ENCODE results near the gene INPP4B.
"Not testable (repeated sequence)": the region's sequence is repeated elsewhere in the genome, so short reads cannot be mapped to it uniquely, and the experiment has no call there.

The INPP4B gene

DNA sequence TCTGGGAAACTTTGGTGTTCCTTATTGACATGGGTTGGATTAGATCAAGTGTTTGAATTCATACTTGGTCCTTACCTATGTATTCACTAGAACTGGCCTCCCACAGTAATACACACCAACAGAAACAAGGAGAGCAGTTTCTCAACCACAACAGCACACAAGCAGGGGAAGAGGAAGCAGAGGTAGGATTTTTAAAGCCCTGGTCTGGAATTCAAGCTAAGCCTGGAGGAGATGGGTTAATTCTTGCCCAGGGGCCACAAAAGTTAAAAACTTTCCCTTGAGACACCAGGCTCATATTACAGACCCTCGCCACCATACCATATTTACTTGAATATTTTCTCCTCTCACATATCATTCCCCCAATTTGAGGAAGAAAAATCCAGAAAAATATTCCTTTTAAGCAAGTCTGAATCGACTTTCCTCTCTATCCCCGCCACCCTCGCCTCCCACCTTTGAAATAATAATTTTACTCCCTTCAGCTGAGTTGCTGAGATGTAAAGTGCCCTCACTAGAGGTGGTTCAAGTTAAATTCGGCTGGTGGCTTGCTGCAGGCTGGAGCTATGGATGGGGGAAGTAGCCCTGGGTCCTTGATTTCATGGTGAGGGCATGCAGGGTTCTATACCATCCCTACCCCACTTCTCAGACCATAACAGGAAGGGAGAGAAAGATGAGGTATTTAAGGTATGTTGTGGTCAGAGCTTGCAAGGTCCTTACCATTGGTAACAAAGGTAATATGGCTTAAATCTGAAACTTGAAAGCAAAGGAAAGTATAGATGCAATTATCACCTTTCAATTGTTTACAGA lies 440.2 kb downstream of the INPP4B start:
- no peak for FAIRE-seq

DNA sequence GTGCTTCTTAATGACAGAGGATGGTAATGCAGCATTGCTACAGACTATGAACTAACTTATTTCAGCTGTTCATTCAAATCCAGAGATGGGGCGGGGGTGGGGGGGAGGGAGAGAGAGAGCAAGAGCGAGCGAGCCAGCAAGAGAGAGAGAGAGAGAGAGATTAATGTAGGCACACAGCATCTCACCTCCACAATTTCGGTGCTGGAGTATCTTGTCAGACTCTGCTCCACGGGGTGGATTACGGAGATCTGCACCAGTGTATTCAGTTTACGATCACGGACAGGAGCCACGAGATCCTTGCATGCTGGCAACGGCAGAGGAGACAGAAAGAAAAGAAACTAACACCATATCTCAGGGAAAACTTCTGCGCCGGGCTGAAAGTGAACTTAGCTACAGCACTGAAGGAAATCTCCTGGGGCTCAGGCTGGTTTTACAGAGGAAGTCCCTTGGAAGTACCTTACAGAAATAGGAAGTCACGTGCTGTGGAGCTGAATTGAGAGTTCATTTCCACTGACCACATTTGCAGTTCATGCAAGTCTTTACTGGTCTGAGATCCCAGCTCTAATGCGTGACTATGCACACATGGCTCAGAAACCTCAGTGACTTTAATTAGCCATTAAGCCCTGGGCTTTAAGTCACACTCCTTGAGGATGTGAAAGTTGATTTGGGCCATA lies 440.9 kb downstream of the INPP4B start:
- FAIRE-seq: no peak

DNA sequence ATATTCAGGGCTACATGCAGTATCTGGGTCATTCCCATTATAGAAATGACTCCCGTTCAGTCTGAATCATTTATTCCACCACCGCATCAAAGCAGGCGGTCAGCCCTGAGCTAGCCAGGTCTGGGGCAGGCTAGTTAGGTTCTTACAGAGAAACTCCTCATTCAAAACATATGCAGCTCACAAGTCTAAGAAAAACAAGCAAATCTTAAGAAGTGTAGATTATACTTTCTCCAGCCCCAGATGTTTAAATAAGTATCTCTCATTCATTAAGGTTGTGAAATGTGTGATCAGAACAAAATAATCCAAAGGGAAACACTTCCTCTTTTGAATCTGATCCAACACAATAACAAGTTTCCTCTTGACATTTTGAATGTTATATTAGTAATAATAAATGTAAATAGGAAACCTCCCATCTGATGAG lies 441.9 kb downstream of the INPP4B start:
- no peak for FAIRE-seq

DNA sequence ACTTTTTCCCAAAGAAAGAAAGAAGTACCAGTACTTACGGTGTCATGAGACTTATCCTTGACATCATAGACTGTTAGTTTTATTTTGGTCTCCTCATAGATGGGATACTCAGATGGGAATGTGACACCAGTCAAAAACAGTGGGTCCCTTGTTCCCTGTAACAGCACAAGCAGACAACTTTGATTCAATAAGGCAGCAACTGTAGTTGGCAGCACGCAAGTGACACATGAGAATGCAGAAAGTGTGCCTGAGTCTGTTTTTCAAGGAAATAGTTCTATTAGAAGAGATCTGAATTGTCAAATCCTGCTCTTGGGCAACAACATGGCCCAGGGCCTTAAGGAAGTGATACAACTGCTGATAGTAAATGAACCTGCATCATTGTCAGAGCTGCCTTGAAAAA lies 443.2 kb downstream of the INPP4B start:
- FAIRE-seq: no peak

DNA sequence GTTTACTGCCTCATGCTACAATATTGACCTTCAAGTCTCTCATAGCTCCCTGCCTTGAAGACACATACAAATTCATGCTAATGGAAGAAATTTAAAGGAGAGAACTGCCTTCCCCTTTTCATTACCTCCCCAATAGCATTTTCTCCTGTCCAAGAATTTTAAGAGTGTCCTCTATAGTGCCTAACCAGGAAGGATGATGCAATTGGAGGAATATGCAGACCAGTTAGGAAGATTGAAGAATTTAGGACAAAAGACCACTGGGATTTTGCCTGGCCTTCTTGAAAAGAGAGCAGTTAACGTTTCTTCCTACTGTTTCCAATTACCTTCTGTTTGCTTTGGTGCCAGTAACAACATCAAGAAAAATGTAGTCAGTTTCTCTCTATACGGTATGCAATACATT lies 443.9 kb downstream of the INPP4B start:
- FAIRE-seq: no peak

DNA sequence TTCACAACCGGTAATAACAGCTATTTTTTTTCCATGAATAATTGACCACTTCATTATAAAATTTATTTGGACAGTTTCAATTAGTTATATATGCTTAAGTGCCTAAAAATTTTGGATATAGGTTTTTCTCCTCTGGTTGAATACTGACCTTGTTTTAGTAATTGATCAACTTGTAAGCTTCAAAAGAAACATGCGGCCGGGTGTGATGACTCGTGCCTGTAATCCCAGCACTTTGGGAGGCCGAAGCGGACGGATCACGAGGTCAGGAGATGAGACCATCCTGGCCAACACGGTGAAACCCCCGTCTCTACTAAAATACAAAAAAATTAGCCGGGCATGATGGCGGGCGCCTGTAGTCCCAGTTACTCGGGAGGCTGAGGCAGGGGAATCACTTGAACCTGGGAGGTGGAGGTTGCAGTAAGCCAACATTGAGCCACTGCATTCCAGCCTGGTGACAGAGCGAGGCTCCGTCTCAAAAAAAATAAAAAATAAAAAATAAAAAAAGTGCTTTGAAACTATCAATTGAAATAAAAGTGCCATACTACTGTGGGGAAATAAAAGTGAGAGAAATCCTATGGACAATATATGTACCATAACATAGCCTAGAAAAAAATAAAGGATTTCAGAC lies 448.6 kb downstream of the INPP4B start:
- FAIRE-seq: not testable (repeated sequence)

DNA sequence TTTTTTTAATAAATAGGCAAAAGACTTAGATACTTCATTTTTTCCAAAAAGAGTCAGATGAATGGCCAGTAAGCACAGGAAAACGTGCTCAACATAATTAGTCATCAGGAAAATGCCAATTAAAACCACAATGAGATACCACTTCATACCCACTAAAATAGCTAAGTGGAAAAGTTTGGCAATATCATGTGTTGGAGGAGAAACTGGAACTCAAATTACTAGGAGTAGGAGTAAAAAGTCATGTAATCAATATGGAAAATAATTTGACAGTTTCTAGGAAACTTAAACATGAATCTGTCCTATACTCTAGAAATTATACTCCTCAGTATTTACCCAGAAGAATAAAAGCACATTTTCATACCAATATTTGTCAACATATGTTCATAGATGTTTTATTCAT lies 449.8 kb downstream of the INPP4B start:
- FAIRE-seq: no peak

DNA sequence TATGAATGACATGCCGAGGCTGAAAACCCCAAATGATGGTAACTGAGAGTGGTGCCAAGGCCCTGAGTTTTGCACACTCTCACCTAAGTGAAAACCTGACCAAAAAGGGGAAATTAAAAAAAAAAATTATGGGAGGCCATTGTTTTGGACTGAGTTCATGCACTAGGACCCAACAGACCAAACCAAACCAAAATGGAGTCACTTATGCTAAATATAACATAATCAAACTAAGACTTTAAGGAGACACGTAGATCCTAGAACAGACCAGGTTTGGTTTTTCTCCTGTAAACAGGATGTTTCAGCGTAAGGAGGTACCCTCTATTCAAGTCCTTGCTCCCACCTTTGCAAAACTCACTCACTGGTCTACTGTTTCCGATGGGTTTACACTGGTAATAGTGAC lies 453.0 kb downstream of the INPP4B start:
- no peak for FAIRE-seq

DNA sequence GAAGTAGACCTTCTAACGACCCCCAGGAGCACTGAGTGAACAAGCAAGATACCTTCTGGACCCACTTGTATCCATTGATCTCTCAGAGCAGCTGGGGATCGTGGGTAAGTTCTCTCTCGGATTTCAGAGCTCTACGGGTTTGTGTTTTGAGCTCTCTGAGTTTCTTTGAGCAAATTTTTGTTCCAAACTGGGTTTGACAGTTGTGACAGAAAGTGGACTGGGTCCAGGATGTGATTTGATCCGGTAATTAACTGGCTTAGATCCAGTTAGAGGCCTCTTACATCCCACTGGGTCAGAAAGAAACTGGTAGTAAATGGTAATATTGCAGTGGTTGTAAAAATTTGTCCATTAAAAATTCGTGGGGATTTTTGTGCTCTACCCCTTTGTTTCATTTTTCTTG lies 459.2 kb downstream of the INPP4B start:
- no peak for FAIRE-seq

DNA sequence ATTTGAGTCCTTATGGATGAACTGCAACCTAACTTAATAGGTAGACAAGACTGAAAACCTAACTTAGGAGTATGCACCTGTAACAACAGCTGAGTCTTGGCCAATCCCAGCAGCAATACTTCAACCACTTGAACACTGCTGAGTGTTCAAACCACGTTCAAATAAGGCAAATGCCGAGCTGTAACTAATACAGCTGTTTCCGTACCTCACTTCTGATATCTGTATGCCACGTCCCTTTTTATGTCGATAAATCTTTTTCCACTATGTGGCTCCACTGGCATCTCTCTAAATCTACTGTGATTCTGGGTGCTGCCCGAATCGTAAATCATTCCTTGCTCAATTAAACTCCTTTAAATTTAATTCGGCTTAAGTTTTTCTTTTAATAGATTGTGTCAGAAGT lies 459.7 kb downstream of the INPP4B start:
- no peak for FAIRE-seq

DNA sequence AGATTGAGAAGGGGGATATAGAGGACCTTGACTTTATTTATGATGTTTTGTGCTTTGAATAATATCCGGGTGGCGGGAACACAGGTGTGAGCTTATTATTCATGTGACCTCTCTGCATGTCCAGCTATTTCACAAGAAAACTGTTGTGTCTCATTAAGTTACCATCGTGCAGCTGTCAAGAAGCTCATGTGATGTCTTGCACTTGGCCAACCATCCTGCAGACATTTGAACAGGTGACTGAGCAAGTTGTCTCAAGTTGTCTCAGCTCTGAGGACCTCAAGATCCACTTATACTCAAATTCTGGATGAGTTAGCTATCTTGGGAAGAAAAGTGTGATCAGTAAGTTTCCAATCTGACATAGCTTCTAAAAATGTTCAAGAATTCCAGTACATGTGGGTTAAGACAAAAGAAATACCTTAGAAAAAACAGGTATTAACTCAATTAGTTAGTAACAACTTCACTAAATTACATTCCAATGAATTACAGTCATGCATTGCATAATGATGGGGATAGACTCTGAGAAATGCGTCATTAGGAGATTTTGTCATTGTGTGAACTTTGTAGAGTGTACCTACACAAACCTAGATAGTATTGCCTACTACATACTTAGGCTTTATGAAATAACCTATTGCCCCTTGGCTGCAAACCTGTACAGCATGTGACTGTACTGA lies 462.2 kb downstream of the INPP4B start:
- no peak for FAIRE-seq

DNA sequence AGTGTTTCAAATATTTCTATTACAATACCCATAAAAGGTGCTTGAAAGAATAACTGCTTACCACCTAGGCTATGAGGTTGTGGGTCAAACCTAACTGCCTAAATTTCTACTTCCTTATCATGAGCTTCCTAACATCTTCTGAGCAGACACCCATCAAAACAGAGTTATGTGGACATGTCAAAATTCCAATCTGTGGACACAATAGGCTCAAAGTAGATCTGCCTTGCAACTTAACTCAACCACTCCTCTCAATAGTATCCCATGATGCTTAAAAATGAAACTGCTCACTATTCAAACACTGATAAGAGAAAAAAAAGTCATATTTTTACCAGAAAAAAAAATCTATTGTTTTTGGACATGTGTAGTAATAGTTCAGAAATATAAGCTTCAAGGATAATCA lies 462.7 kb downstream of the INPP4B start:
- FAIRE-seq: no peak

DNA sequence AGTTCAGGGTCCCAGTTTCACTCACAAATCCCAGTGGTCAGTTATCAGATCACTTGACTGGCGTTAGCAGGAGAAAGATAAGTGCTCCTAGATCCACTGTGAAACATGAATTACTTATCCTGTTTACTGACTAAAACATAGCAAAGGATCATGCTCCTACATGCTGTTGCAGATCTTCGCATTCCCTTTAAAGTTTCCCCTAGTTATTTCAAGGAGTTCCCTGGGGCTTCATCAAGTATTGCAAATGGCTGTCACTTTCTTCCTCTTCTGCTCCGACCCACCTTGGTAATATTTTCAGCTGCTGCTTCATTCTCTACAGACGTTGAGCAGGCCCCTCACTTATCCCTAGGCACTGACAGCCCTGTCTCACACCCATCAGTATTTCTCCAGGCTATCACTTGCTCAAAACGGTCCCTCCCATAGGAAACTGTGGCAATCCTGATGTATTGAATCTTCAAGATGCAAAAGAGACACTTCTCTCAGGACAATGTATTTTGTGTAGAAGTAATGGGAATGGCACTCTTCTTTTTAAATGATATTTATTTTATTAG lies 466.0 kb downstream of the INPP4B start:
- FAIRE-seq: no peak

DNA sequence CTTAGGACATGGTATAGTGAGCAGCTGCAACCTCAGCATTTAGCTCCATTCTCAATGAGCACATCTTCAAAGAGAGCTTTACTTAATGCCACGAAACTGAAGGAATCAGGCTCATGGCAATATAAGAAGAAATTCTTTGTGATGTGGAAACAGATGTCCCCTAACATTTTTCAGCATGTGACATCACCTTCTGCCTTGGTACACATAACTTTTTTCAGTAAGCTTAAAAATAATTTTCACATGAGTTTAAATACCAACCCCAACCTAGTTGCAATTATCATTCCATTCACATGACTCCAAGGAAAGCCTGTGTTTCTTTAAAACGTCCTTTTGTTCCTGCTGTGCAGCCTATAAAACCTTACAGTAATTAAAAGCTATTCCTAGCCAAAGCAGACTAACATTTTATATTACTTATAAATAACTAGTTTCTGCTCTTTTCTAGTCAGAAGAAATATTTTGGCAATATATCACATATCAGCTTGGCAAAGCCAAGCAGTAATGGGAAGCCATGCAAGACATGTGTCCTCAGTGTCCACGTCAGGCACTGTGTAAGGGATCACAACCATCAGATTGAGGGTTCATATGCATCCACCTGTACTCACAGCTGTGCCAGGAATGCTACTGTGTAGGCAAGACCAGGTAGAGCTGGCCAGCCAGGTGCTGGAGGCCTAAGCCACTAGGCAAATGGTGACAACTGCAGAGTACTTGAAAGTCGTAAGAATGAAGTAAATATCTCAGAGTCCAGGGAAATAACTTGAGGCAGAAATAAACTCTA lies 466.6 kb downstream of the INPP4B start:
- no peak for FAIRE-seq

DNA sequence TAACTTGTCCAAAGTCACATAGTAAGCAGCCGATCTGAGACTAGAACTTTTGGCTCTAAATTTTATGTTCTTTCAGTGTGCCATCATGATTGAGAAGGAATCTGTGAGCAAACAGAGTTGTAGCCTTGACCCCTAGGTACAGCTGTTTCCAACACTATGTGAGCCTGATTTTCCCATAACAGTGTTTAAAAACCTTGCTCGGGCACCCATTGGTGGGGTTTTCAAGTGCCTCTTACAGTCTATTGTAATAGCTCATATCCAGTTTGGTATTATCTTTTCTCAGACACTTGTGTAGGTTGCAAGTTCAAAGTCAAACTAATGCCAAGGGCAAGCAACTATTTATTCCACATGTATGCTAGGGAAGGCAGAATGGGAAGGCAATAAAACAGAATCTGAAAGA lies 467.9 kb downstream of the INPP4B start:
- FAIRE-seq: no peak

DNA sequence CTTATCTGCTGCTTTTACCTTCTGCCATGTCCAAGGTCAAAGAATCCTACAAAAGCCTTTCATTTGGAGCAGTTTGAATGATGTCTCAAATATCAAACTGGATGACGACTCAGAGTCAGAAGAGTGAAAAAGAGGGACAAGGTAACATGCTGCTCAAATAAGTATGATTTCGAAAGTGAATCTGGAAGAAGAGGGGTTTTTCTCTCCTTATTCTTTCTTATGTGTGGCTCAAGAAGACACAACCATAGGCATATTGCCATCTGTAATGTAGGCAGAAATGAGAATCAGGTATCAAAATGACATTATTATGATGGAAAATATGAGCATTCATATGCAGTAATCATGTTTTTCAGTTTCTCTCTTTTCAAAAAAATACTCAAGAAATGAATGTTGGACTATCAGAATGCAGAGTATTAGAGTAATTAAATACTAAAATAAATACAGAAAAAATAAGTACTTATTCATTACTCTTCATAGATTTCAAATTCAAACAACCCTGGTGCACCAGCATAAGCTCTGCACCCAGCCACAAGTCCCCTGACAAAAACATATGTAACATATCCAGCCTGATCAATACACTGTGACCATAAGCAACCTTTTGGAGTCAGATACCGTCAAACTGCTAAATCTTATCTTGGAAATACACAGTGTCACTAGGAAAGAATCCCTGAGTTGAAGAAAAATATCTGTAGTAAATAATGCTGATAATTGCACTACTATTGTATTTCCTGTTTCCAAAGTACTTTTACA lies 468.6 kb downstream of the INPP4B start:
- FAIRE-seq: no peak

DNA sequence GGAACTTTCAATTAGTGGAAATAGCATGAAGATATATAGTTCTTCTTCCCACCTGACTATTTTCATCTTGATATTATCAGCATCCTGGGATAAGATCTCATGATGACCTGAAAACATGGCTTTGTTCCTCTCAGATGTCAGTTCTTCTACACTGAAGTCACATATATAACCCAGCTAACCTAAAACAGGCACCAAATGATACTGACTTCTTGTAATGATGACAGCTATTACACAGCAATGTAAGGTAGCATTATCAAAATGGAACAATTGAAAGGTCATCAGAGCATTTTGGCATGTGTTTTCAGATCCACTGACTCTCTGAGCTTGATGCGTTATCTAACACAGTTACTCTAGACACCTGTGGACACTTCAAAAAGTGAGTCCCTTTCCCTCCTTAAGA lies 469.9 kb downstream of the INPP4B start:
- FAIRE-seq: no peak

DNA sequence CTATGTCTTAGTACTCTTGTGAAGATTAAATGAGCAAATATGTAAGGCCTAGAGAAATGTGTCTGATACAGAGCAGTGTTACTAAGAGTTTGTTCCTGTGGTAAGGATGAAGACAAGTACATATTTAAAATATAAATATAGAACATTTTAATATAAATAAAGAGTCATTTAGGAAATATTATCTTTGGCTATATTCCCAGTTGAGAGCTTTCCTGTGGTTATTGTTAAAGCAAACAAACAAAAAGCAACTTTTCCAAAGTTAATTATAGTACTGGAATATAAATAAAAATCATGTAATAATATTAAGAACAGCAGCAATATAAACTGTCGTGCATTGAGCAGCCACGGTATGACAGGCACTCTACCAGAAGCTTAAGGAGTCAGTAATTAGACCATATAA lies 472.5 kb downstream of the INPP4B start:
- no peak for FAIRE-seq

DNA sequence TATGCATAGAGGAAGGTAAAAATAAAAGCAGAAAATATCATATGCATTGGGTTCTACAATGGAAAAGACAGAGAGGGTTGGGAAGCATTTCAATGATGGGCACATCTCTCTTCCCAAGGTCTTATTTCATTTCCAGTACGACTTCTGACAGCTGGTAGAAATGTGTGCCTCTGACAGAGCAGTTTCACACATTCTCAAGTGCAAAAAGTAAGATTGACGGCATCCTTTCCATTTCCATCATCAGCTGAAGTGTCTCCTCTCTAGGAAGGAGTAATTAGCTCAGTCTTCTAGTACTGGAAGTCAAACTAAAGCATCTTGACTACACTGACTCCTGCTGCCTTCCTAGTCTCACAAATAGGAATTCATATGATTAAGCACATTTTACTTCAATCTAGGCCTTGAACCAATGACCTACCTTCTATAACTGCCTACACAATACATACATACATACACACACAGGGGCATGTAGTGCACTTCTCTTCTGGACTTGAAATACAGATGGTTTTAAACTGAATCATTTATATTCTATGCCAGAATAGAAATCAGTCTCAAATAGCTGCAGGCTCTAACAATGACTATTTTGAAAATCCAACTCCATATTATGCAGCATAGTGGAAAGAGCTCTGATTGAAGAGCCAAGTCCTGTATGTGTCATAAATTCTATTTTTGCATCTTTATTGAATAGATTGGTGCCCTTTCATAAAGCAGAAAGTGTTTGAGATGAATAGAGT lies 473.4 kb downstream of the INPP4B start:
- FAIRE-seq: no peak

DNA sequence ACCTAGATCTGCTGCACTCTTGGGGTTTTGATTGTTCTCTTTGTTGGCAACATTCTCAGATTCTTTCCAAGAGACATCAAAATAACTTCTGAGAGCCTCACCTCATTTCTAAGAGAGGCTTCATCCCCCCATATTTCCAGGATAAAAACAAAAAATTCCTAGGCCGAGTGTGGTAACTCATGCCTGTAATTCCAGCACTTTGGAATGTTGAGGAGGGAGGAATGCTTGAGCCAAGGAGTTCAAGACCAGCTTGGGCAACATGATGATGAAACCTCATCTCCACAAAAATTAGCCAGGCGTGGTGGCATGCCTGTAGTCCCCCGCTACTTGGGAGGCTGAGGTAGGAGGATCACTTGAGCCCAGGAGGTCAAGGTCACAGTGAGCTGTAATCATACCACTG lies 477.0 kb downstream of the INPP4B start:
- no peak for FAIRE-seq
